Stimulated activated naive CD8-positive, alpha-beta T cell treated with anti-CD3 and anti-CD28 coated beads, Interleukin-15, amount 100 ng/mL, for 72 hours (primary cell): ENCODE measurements around the gene ITGAE.

Experiments
- ATAC-seq: fragments of 150-1000 bp; cut with Tn5 transposase; 2 replicates; pipeline ENCODE4 v1.10.0; 2021; ENCODE audit warnings: mild to moderate bottlenecking, moderate library complexity
- DNase-seq, 2 donors: peaks; one replicate each; pipeline ENCODE4 v3.0.0; 2021 to 2022
- H3K27ac Mint-ChIP-seq, 2 donors: one replicate each; pipeline ENCODE4 v1.8.0; 2022; ENCODE audit warnings: mild to moderate bottlenecking in 2 of 2, mixed read lengths in 2 of 2, moderate library complexity in 2 of 2
- H3K27me3 Mint-ChIP-seq: one replicate; pipeline ENCODE4 v1.8.0; 2022; ENCODE audit warnings: mixed read lengths
- H3K4me1 Mint-ChIP-seq: one replicate; pipeline ENCODE4 v1.8.0; 2022; ENCODE audit warnings: mild to moderate bottlenecking, mixed read lengths
- H3K4me3 Mint-ChIP-seq, 2 donors: one replicate each; pipeline ENCODE4 v1.8.0; 2022; ENCODE audit warnings: mild to moderate bottlenecking in 2 of 2, mixed read lengths in 2 of 2, moderate library complexity in 1 of 2
- H3K9me3 Mint-ChIP-seq, 2 donors: one replicate each; pipeline ENCODE4 v1.8.0; 2022; ENCODE audit warnings: mixed read lengths in 2 of 2

ITGAE gene

GRCh38 chr17:3669548-3669947, 131.4 kb downstream of the ITGAE start:
- Mint-ChIP-seq H3K27ac (peak overlapping the region; percentile 93 to 96), H3K9me3 (no peaks in the 10 kb centered on the region), H3K4me3 (peak overlapping the region; percentile 92 to 94), H3K4me1 (peaks cover 32% of the 10 kb centered on the region), H3K27me3 (no peaks in the 10 kb centered on the region)
- ATAC-seq (no peak), DNase-seq (no peak)

GRCh38 chr17:3669085-3669347, 132.0 kb downstream of the ITGAE start:
- H3K27ac Mint-ChIP-seq: peak overlapping the region; percentile 93 to 96
- ATAC-seq (no peak), DNase-seq (no peak)
- no peaks in the 10 kb centered on the region for H3K27me3 Mint-ChIP-seq
- H3K4me3 Mint-ChIP-seq: peak overlapping the region; percentile 92 to 94
- no peaks in the 10 kb centered on the region for H3K9me3 Mint-ChIP-seq
- peaks cover 32% of the 10 kb centered on the region for H3K4me1 Mint-ChIP-seq

- no peaks in the 10 kb centered on the region for H3K9me3 Mint-ChIP-seq
- H3K4me3 Mint-ChIP-seq: peak within 1 kb of the TSS; percentile 92 to 94
- peak within 1 kb of the TSS; percentile 93 to 96 for H3K27ac Mint-ChIP-seq
- H3K27me3 Mint-ChIP-seq: no peaks in the 10 kb centered on the region
- peaks cover 32% of the 10 kb centered on the region for H3K4me1 Mint-ChIP-seq
- peak; percentile 93 for ATAC-seq
- DNase-seq: peak; percentile 98 to 100
Observed at GRCh38 chr17:3668279-3669084, 132.5 kb downstream of the ITGAE start, which contains the start of the genes EMC6 and TAX1BP3. Gene EMC6 (plus strand): TSS chr17:3668812. CDS start chr17:3669147, 335 bp downstream. Gene TAX1BP3 (minus strand): TSS chr17:3668578. CDS start chr17:3668526, 52 bp downstream.

- no peaks in the 10 kb centered on the region for H3K9me3 Mint-ChIP-seq
- H3K27ac Mint-ChIP-seq: peak overlapping the region; percentile 71 to 87
- no peaks in the 10 kb centered on the region for H3K27me3 Mint-ChIP-seq
- peaks cover 32% of the 10 kb centered on the region for H3K4me1 Mint-ChIP-seq
- peak overlapping the region; percentile 92 to 94 for H3K4me3 Mint-ChIP-seq
- DNase-seq: no peak
- ATAC-seq: peak; percentile 8
Observed at GRCh38 chr17:3667366-3668278, 133.4 kb downstream of the ITGAE start.

GRCh38 chr17:3666516-3666915, 134.5 kb downstream of the ITGAE start:
- Mint-ChIP-seq H3K27ac (no peak overlapping the region), H3K4me3 (peak overlapping the region in 1 of 2 donors; percentile 29), H3K27me3 (no peaks in the 10 kb centered on the region), H3K4me1 (peaks cover 32% of the 10 kb centered on the region), H3K9me3 (no peaks in the 10 kb centered on the region)
- DNase-seq (no peak), ATAC-seq (no peak)

GRCh38 chr17:3665834-3666233, 135.2 kb downstream of the ITGAE start:
- no peaks in the 10 kb centered on the region for H3K9me3 Mint-ChIP-seq
- peaks cover 32% of the 10 kb centered on the region for H3K4me1 Mint-ChIP-seq

More at GRCh38 chr17:3665834-3666233, 135.2 kb downstream of the ITGAE start:
- no peak overlapping the region for H3K27ac Mint-ChIP-seq
- ATAC-seq (no peak), DNase-seq (no peak)
- no peaks in the 10 kb centered on the region for H3K27me3 Mint-ChIP-seq
- H3K4me3 Mint-ChIP-seq: peak overlapping the region in 1 of 2 donors; percentile 29
